NCI-H748 (cell line): ENCODE data around the gene MCM3AP.

ENCODE experiments used
- DNase-seq: peaks from one replicate; lab custom pipeline; 2025; ENCODE audit not compliant: unreplicated experiment; lab: John Stamatoyannopoulos, UW

The MCM3AP gene

GRCh38 chr21:46274797-46275390, 10.5 kb downstream of the MCM3AP start:
- DNase-seq, result no peak

- no peak for DNase-seq
Measured at GRCh38 chr21:46273341-46273740, 12.1 kb downstream of the MCM3AP start.

- DNase-seq, result no peak
Measured at GRCh38 chr21:46269466-46269865, 15.9 kb downstream of the MCM3AP start.

- DNase-seq, result no peak
Measured at GRCh38 chr21:46268371-46268770, 17.0 kb downstream of the MCM3AP start.

- DNase-seq, result no peak
Measured at GRCh38 chr21:46266946-46267345, 18.5 kb downstream of the MCM3AP start.

- DNase-seq, result no peak
Measured at GRCh38 chr21:46265736-46266525, 19.5 kb downstream of the MCM3AP start.

GRCh38 chr21:46264690-46265144, 20.7 kb downstream of the MCM3AP start:
- no peak for DNase-seq

- DNase-seq, result no peak
Measured at GRCh38 chr21:46264046-46264689, 21.2 kb downstream of the MCM3AP start.

GRCh38 chr21:46256501-46256994, 28.9 kb downstream of the MCM3AP start:
- DNase-seq, result no peak

GRCh38 chr21:46255758-46256337, 29.6 kb downstream of the MCM3AP start:
- DNase-seq, result no peak

GRCh38 chr21:46255166-46255565, 30.2 kb downstream of the MCM3AP start:
- no peak for DNase-seq

GRCh38 chr21:46254208-46254975, 31.0 kb downstream of the MCM3AP start:
- no peak for DNase-seq

- no peak for DNase-seq
Measured at GRCh38 chr21:46253610-46254124, 31.7 kb downstream of the MCM3AP start.

GRCh38 chr21:46252840-46253239, 32.6 kb downstream of the MCM3AP start:
- no peak for DNase-seq

- no peak for DNase-seq
Measured at GRCh38 chr21:46250146-46250725, 35.2 kb downstream of the MCM3AP start.

- DNase-seq, result no peak
Measured at GRCh38 chr21:46248827-46249226, 36.6 kb downstream of the MCM3AP start.

GRCh38 chr21:46248422-46248782, 37.0 kb downstream of the MCM3AP start:
- DNase-seq, result no peak

GRCh38 chr21:46247699-46248421, 37.6 kb downstream of the MCM3AP start:
- no peak for DNase-seq

GRCh38 chr21:46246345-46246744, 39.1 kb downstream of the MCM3AP start:
- no peak for DNase-seq
